ENCODE data around the gene CDC40. TPM values are rescaled to one million over a fixed set of nuclear protein-coding genes. Genes with fewer than 3 reads are reported as not detected.

CDC40 gene
- total and polyA plus RNA-seq, 9 of the 15 experiments (the other 6 are each of a cell fraction or from before 2014, with no cell fraction given): 9.7 to 26.3 (median 15.7) TPM

DNA sequence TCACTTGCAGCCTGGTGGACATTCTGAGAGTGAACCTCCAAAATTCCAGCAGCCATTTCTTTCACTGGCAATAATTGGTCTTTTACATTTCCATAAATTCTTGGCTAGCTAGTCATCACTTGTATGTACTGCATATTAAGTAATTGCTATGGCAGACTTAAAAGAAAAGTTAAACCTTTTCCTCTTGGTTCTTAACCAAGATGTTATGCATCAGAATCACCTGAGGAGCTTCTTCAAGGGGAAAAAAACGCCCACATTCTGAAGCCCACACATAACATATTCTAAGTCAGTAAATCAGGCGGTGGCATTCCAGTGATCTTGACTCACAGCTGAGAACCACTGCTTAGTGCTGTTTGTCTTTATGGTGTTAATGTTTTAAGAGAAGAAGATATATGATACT is 37.0 kb downstream of the CDC40 start (continued):
- TF ChIP-seq SRF (CRISPR knock-in tag; IDR thresholded peaks at IDR 0.05): no peak
- no peak for TF ChIP-seq JUND (IDR thresholded peaks at IDR 0.05; ENCODE audit: borderline replicate concordance, low read depth, low read length)
- no peak for TF ChIP-seq JUND (tag; IDR thresholded peaks at IDR 0.05; ENCODE audit: borderline replicate concordance, low read depth, low read length)
- TF ChIP-seq, protein P1, sequence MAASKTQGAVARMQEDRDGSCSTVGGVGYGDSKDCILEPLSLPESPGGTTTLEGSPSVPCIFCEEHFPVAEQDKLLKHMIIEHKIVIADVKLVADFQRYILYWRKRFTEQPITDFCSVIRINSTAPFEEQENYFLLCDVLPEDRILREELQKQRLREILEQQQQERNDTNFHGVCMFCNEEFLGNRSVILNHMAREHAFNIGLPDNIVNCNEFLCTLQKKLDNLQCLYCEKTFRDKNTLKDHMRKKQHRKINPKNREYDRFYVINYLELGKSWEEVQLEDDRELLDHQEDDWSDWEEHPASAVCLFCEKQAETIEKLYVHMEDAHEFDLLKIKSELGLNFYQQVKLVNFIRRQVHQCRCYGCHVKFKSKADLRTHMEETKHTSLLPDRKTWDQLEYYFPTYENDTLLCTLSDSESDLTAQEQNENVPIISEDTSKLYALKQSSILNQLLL (CRISPR knock-in tag; IDR thresholded peaks at IDR 0.05; ENCODE audit: borderline replicate concordance): no peak
- no peak for TF ChIP-seq SRSF3 (IDR thresholded peaks at IDR 0.05; ENCODE audit: insufficient read depth, low read length)
- TF ChIP-seq SUPT5H (IDR thresholded peaks at IDR 0.05): no peak
- no peak for TF ChIP-seq NR1H2 (CRISPR knock-in tag; IDR thresholded peaks at IDR 0.05)
- no peak for TF ChIP-seq POLR2A (conservative IDR thresholded peaks at IDR 0.05)
- TF ChIP-seq STAG1 (CRISPR knock-in tag; IDR thresholded peaks at IDR 0.05; ENCODE audit: borderline replicate concordance): no peak
- TF ChIP-seq ZKSCAN1 (IDR thresholded peaks at IDR 0.05; ENCODE audit: low read depth, low read length): no peak
- TF ChIP-seq ZNF408 (CRISPR knock-in tag; IDR thresholded peaks at IDR 0.05; ENCODE audit: low read depth): no peak
- TF ChIP-seq NR2C2 (CRISPR knock-in tag; IDR thresholded peaks at IDR 0.05): no peak
- TF ChIP-seq NR2C2 (tag; IDR thresholded peaks at IDR 0.05): no peak
- no peak for TF ChIP-seq PYGO2 (tag; IDR thresholded peaks at IDR 0.05)
